Right lobe of liver (tissue), 6 donors: ENCODE data around the gene VDR. TPM values are rescaled to one million over a fixed set of nuclear protein-coding genes. Genes with fewer than 3 reads are reported as not detected.

Experiments
- ATAC-seq, 4 donors: fragments of 200-7000 bp; cut with Tn5 transposase; one replicate each; pipeline ENCODE4 v1.9.1; 2020; ENCODE audit warnings: mild to moderate bottlenecking in 4 of 4, moderate library complexity in 4 of 4
- DNase-seq, 3 donors: peaks; one replicate each; pipeline ENCODE4 v3.0.0-alpha.2; 2020
- H3K27ac ChIP-seq, 3 donors: fragments of 200-600 bp; one replicate each; pipeline ENCODE4 v1.8.0; 2022
- H3K27me3 ChIP-seq, 2 donors: fragments of 200-600 bp; one replicate each; pipeline ENCODE4 v1.8.0; 2022
- H3K36me3 ChIP-seq, 4 donors: fragments of 200-600 bp; sonication (generic) in 1 of 4; one replicate each; pipeline versions ENCODE4 v1.5.1 to v1.8.0; 2017 to 2022; ENCODE audit warnings: control low read depth in 1 of 4
- H3K4me1 ChIP-seq, 4 donors: fragments of 200-600 bp; sonication (generic) in 1 of 4; one replicate each; pipeline versions ENCODE4 v1.5.1 to v1.8.0; 2017 to 2022; ENCODE audit warnings: control low read depth in 1 of 4
- H3K4me3 ChIP-seq, 3 donors: fragments of 200-600 bp; one replicate each; pipeline ENCODE4 v1.8.0; 2022
- H3K9me3 ChIP-seq, 4 donors: fragments of 200-600 bp; sonication (generic) in 1 of 4; one replicate each; pipeline versions ENCODE4 v1.5.1 to v1.8.0; 2017 to 2022; ENCODE audit warnings: control low read depth in 1 of 4
- CTCF ChIP-seq, 4 donors: fragments of 200-600 bp in 3 of 4; fragments of 450-650 bp in 1 of 4; IDR thresholded peaks; one replicate each; pipeline versions ENCODE4 v1.5.1 to v1.8.0; 2016 to 2022; ENCODE audit warnings: antibody characterized with exemption in 4 of 4, mild to moderate bottlenecking in 2 of 4
- POLR2A ChIP-seq: fragments of 450-650 bp; IDR thresholded peaks from one replicate; pipeline ENCODE4 v1.6.1; 2017; ENCODE audit warnings: antibody characterized with exemption, mild to moderate bottlenecking
- WGBS: methylation state at CpG from one replicate; pipeline ENCODE4 v1.1.6; 2018; ENCODE audit warnings: low coverage, low lambda C conversion rate; ENCODE audit not compliant: insufficient coverage; ENCODE audit errors: missing lambda C conversion rate; 5-methylcytosine and 5-hydroxymethylcytosine counted together
- intact Hi-C, 2 donors: fragments of 100-400 bp; cut with DNase I; formaldehyde crosslinking; loops; one replicate each; pipeline versions ENCODE4 v1.11.2 to v1.14.1; 2022
- total RNA-seq, 6 experiments: library from RNA; depleted of rRNA in 2 of 6; stranded (reverse); fragments of >200 nt in 2 of 6; fragmentation: NEBNext Ultra II Directional in 3 of 6; extraction: Animal tissue kit (Norgen Biotek cat#: 25700) in 3 of 6; gene quantifications; one replicate each; pipeline versions ENCODE4 v1.1.0 to v1.2.4, GENCODE V29; 2016 to 2023
- donor health status: DM: no; HTN: yes; CAD: no.
- donor health status: DM: no; HTN: no; CAD: no.
- donor health status: DM: no; HTN: no; CAD: no.
- donor health status: DM: no; HTN: yes; CAD: no.
- donor health status: DM: no; HTN: yes; CAD: no.

Gene VDR
- total RNA-seq, 6 experiments from 2014 or later = 0.18 to 1.2 (median 0.39) TPM

GRCh38 chr12:47902131-47902639, 2.6 kb downstream of the VDR start:
- Histone ChIP-seq H3K27ac (no peak overlapping the region), H3K9me3 (no peaks in the 10 kb centered on the region), H3K4me1 (peaks cover 0 to 6% (median 0%) of the 10 kb centered on the region in 4 donors), H3K27me3 (no peaks in the 10 kb centered on the region), H3K4me3 (no peak overlapping the region), H3K36me3 (no peaks in the 10 kb centered on the region)
- TF ChIP-seq CTCF (IDR thresholded peaks at IDR 0.05) = no peak
- no peak for TF ChIP-seq POLR2A
- intact Hi-C loops = no loop called here
- ATAC-seq = no peak
- DNase-seq = no peak

- TF ChIP-seq CTCF (IDR thresholded peaks at IDR 0.05) (no peak), POLR2A (no peak)
- Histone ChIP-seq H3K4me1 (peaks cover 0 to 9% (median 0%) of the 10 kb centered on the region in 4 donors), H3K4me3 (no peak overlapping the region), H3K9me3 (no peaks in the 10 kb centered on the region), H3K36me3 (no peaks in the 10 kb centered on the region), H3K27me3 (no peaks in the 10 kb centered on the region), H3K27ac (no peak overlapping the region)
- no peak for ATAC-seq
- 79% methylated on average over 4 of the region's 6 CpGs for WGBS
- no peak for DNase-seq
- intact Hi-C loops = no loop called here
Measured at GRCh38 chr12:47901718-47902093, 3.1 kb downstream of the VDR start.

GRCh38 chr12:47901063-47901717, 3.6 kb downstream of the VDR start:
- no peaks in the 10 kb centered on the region for H3K36me3 ChIP-seq
- ATAC-seq = no peak
- no peak overlapping the region for H3K4me3 ChIP-seq
- WGBS = 72% methylated on average over 5 of the region's 10 CpGs
- H3K27me3 ChIP-seq = no peaks in the 10 kb centered on the region
- no peak for DNase-seq
- no peaks in the 10 kb centered on the region for H3K9me3 ChIP-seq
- no peak overlapping the region for H3K27ac ChIP-seq
- TF ChIP-seq POLR2A (no peak), CTCF (IDR thresholded peaks at IDR 0.05) (no peak)
- peaks cover 0 to 9% (median 0%) of the 10 kb centered on the region in 4 donors for H3K4me1 ChIP-seq
- intact Hi-C loops = no loop called here

GRCh38 chr12:47900131-47901062, 4.4 kb downstream of the VDR start:
- ATAC-seq = peak in 3 of 4 donors; percentile 20 to 58 (median 58)
- TF ChIP-seq POLR2A = no peak
- TF ChIP-seq CTCF (IDR thresholded peaks at IDR 0.05) = peak in 3 of 4 donors; percentile 30 to 47 (median 32)
- Histone ChIP-seq H3K36me3 (no peaks in the 10 kb centered on the region), H3K9me3 (no peaks in the 10 kb centered on the region), H3K4me1 (peaks cover 0 to 9% (median 0%) of the 10 kb centered on the region in 4 donors), H3K27me3 (no peaks in the 10 kb centered on the region), H3K27ac (no peak overlapping the region), H3K4me3 (no peak overlapping the region)
- DNase-seq = peak in 2 of 3 donors; percentile 44 to 70
- 61% methylated on average over 5 of the region's 8 CpGs for WGBS
- intact Hi-C loops = no loop called here
